WTC11 (cell line): Measurements from ENCODE around the gene OR2A12.

Experiments used
- CBFB ChIP-seq: sonication (generic); formaldehyde crosslinking; IDR thresholded peaks from 2 replicates; pipeline ENCODE4 v1.8.1; 2022; ENCODE audit warnings: mild to moderate bottlenecking, low read depth, missing genetic modification reagents
- CREB1 ChIP-seq: sonication (generic); formaldehyde crosslinking; IDR thresholded peaks from 2 replicates; pipeline ENCODE4 v1.8.0; 2023; ENCODE audit warnings: mild to moderate bottlenecking, missing genetic modification reagents
- CREM ChIP-seq: sonication (generic); formaldehyde crosslinking; IDR thresholded peaks from 2 replicates; pipeline ENCODE4 v1.8.1; 2022; ENCODE audit warnings: mild to moderate bottlenecking, missing genetic modification reagents, moderate library complexity
- FOXP1 ChIP-seq: sonication (generic); formaldehyde crosslinking; IDR thresholded peaks from 2 replicates; pipeline ENCODE4 v1.8.0; 2022; ENCODE audit warnings: missing genetic modification reagents, mild to moderate bottlenecking, moderate library complexity, borderline replicate concordance
- NFYB ChIP-seq: sonication (generic); formaldehyde crosslinking; conservative IDR thresholded peaks from 2 replicates; pipeline ENCODE4 v1.8.0; 2022; ENCODE audit warnings: low read depth, missing genetic modification reagents
- SMAD3 ChIP-seq: sonication (generic); formaldehyde crosslinking; IDR thresholded peaks from 2 replicates; pipeline ENCODE4 v1.8.0; 2022; ENCODE audit warnings: missing genetic modification reagents, mild to moderate bottlenecking, borderline replicate concordance
- TP53 ChIP-seq: sonication (generic); formaldehyde crosslinking; IDR thresholded peaks from 2 replicates; pipeline ENCODE4 v1.8.1; 2023; ENCODE audit warnings: mild to moderate bottlenecking, missing genetic modification reagents
- TF ChIP-seq, protein P1 (sequence below): fragments of 250-450 bp; sonication (Bioruptor Pico); IDR thresholded peaks from 2 replicates; pipeline ENCODE4 v1.9.0; 2021; ENCODE audit warnings: mild to moderate bottlenecking, borderline replicate concordance
- TF ChIP-seq, protein P2 (sequence below): fragments of 200-600 bp; IDR thresholded peaks from 2 replicates; pipeline ENCODE4 v1.8.0; 2022; ENCODE audit warnings: antibody characterized with exemption

DNA sequence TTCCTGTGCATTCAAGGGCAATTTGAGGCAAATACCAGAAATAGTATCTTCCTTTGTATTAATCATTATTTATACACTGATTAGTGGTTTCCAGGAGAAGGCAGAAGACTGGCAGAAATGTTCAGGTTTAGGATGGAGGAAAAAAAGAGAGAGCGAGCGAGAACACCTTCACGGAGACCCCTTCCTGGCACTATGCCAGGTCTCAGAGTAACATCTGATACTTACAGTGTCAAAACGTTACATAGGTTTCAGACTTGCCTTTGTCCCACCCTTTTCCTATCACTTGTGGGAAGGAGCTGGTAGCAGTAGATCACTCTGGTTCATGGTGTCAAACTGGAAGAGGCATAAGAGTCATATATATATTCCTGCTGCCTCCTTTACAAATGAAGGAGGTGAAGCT, 652 bp downstream of the OR2A12 start:
- TF ChIP-seq, protein P1, sequence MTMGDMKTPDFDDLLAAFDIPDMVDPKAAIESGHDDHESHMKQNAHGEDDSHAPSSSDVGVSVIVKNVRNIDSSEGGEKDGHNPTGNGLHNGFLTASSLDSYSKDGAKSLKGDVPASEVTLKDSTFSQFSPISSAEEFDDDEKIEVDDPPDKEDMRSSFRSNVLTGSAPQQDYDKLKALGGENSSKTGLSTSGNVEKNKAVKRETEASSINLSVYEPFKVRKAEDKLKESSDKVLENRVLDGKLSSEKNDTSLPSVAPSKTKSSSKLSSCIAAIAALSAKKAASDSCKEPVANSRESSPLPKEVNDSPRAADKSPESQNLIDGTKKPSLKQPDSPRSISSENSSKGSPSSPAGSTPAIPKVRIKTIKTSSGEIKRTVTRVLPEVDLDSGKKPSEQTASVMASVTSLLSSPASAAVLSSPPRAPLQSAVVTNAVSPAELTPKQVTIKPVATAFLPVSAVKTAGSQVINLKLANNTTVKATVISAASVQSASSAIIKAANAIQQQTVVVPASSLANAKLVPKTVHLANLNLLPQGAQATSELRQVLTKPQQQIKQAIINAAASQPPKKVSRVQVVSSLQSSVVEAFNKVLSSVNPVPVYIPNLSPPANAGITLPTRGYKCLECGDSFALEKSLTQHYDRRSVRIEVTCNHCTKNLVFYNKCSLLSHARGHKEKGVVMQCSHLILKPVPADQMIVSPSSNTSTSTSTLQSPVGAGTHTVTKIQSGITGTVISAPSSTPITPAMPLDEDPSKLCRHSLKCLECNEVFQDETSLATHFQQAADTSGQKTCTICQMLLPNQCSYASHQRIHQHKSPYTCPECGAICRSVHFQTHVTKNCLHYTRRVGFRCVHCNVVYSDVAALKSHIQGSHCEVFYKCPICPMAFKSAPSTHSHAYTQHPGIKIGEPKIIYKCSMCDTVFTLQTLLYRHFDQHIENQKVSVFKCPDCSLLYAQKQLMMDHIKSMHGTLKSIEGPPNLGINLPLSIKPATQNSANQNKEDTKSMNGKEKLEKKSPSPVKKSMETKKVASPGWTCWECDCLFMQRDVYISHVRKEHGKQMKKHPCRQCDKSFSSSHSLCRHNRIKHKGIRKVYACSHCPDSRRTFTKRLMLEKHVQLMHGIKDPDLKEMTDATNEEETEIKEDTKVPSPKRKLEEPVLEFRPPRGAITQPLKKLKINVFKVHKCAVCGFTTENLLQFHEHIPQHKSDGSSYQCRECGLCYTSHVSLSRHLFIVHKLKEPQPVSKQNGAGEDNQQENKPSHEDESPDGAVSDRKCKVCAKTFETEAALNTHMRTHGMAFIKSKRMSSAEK (CRISPR knock-in tag), result no peak
- TF ChIP-seq, protein P2, sequence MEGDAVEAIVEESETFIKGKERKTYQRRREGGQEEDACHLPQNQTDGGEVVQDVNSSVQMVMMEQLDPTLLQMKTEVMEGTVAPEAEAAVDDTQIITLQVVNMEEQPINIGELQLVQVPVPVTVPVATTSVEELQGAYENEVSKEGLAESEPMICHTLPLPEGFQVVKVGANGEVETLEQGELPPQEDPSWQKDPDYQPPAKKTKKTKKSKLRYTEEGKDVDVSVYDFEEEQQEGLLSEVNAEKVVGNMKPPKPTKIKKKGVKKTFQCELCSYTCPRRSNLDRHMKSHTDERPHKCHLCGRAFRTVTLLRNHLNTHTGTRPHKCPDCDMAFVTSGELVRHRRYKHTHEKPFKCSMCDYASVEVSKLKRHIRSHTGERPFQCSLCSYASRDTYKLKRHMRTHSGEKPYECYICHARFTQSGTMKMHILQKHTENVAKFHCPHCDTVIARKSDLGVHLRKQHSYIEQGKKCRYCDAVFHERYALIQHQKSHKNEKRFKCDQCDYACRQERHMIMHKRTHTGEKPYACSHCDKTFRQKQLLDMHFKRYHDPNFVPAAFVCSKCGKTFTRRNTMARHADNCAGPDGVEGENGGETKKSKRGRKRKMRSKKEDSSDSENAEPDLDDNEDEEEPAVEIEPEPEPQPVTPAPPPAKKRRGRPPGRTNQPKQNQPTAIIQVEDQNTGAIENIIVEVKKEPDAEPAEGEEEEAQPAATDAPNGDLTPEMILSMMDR, result no peak
- TF ChIP-seq TP53 (CRISPR knock-in tag) (no peak), NFYB (no peak), CBFB (CRISPR knock-in tag) (no peak), CREB1 (no peak), SMAD3 (CRISPR knock-in tag) (no peak), CREM (CRISPR knock-in tag) (no peak), FOXP1 (CRISPR knock-in tag) (no peak)
